ENCODE measurements around the gene UVRAG.

The UVRAG gene

DNA sequence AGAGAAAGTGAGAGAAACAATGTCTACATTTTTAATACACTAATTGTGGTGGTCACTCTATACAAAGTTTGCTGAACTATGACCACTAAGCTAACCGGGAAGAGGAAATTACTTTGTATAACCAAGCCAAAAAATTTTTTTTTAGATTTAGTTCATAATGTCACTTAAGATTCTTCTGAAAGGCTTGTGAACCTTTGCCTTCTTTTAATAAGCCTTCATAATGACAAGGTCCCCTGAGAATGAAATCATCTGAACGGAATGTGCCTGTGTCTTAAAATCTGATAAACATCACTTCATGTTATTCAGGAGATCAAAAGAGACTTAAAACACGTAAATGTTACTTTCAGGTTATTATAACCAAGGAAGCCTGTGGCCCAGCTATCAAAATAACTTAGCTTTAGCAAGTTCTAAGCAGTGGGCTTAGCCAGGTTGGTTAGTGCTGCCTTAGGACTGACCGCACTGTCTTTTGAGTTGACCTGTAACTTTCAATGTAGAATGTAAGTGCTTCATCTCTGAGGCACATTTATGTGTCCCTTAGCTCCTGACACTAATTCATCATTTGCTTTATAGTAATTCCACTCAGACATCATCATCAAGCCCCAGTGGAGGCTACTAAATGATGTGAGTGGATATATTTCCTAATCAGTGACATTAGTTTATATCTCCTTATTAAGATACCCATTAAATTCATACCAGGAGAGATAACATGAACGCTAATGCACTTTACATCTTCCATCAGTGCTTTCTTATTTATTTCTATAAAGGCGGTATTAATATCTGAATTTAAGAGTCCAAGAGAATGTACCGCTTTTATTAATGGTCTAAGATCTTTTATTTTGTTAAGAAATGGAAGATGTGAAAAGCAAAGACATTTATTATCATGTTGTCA lies 268.8 kb downstream of the UVRAG start:
- no peaks in the 10 kb centered on the region for H3K9me3 ChIP-seq (ENCODE audit: insufficient read depth, low read length)
- no peak for TF ChIP-seq YY1 (IDR thresholded peaks at IDR 0.05; ENCODE audit: insufficient read depth, insufficient read length)
- no peak overlapping the region for H3K4me3 ChIP-seq (ENCODE audit: insufficient read length, low read depth)
- no peak for DNase-seq (ENCODE audit: low read depth, low spot score)
- H3K4me1 ChIP-seq (ENCODE audit: insufficient read depth, insufficient read length) = no peaks in the 10 kb centered on the region
- H3K9ac ChIP-seq (ENCODE audit: insufficient read length, low read depth) = no peak overlapping the region
- no peaks in the 10 kb centered on the region for H3K27me3 ChIP-seq (ENCODE audit: insufficient read depth, insufficient read length)
- H3K36me3 ChIP-seq (ENCODE audit: insufficient read depth, insufficient read length, low read length) = no peaks in the 10 kb centered on the region

DNA sequence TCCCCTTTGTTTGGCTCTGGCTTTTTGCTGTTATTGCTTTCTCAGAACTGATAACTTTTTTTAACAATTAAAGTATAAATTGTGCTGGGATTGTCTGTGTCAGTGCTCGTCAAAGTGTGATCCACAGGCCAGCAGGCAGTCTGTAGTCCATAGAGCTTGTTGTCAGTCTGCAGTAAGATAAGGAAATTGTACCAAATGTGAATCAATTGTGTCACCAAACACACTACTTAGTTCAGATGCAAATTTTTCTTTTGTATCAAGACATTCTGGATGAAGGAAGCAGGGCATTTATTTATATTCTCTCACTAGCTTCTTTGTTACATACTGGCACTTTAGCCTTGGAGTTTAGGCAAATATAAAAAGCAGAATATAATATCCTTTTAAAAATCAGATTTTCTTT lies 270.3 kb downstream of the UVRAG start:
- Histone ChIP-seq H3K4me1 (ENCODE audit: insufficient read depth, insufficient read length) (no peaks in the 10 kb centered on the region), H3K36me3 (ENCODE audit: insufficient read depth, insufficient read length, low read length) (no peaks in the 10 kb centered on the region), H3K9ac (ENCODE audit: insufficient read length, low read depth) (no peak overlapping the region), H3K9me3 (ENCODE audit: insufficient read depth, low read length) (no peaks in the 10 kb centered on the region), H3K4me3 (ENCODE audit: insufficient read length, low read depth) (no peak overlapping the region), H3K27me3 (ENCODE audit: insufficient read depth, insufficient read length) (no peaks in the 10 kb centered on the region)
- TF ChIP-seq SUZ12 (IDR thresholded peaks at IDR 0.05; ENCODE audit: extremely low read depth, insufficient read depth, insufficient read length) (no peak), YY1 (IDR thresholded peaks at IDR 0.05; ENCODE audit: insufficient read depth, insufficient read length) (no peak), ZNF274 (IDR thresholded peaks at IDR 0.05; ENCODE audit: low read depth, low read length) (no peak)
- no peak for DNase-seq (ENCODE audit: low read depth, low spot score)

DNA sequence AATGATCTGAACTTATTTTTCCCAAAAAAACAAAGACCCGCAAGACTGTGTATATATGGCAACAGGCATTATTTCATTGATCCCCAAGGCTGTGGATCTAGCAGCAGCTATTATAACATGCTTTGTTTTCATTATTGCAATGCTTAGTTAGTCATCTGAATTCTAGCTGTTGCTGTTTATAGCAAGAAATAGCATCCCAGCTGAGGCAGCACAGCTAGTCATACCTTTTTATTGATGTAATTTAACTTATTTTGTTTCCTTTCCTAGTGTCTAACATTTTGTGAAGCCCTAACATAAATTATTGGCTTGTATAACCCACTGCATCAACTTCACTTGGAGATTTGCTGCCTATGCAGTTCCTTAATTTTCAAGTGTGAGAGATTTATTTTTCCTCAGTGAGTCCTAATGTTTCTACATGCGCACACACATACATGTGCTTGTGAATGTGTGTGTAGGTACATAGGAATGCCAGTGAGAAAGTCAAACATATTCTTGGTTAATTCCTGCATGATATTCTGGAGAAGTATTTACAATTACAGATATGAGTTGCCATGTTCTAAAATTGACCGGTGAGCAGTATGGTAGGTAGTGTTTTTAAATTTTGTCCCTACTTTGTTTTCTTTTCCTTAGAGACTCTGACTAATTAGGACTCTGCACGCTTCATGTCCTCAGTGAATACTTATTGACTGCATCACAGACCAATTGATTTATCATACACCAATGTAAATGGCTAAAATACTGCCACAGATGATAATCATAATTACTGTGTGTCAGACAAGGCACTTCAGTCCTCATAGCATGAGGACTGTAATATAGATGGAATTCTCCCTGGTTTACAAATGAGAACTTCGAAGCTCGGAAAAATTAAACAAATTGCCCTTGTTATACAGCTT lies 272.0 kb downstream of the UVRAG start:
- TF ChIP-seq YY1 (IDR thresholded peaks at IDR 0.05; ENCODE audit: insufficient read depth, insufficient read length) = no peak
- no peak for TF ChIP-seq ZNF274 (IDR thresholded peaks at IDR 0.05; ENCODE audit: low read depth, low read length)
- no peak for TF ChIP-seq SUZ12 (IDR thresholded peaks at IDR 0.05; ENCODE audit: extremely low read depth, insufficient read depth, insufficient read length)
- no peak for DNase-seq (ENCODE audit: low read depth, low spot score)

DNA sequence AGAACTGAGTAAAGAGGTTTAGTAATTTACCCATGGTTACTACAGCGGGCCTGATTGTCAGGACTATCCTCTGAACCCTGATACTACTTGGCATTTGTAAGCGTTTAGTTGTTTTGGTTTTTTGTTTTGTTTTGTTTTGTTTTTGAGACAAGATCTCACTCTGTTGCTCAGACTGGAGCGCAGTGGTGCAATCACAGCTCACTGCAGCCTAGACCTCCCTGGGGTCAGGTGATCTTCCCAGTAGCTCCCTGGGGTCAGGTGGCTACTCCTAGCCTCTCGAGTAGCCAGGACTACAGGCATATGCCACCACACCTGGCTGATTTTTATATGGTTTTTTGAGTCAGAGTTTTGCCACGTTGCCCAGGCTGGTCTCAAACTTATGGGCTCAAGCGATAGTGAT lies 272.7 kb downstream of the UVRAG start:
- DNase-seq (ENCODE audit: low read depth, low spot score) = no peak
- no peaks in the 10 kb centered on the region for H3K27me3 ChIP-seq (ENCODE audit: insufficient read depth, insufficient read length)

More for the DNA sequence above, 272.0 kb downstream of the UVRAG start:
- Histone ChIP-seq H3K27me3 (ENCODE audit: insufficient read depth, insufficient read length) (no peaks in the 10 kb centered on the region), H3K36me3 (ENCODE audit: insufficient read depth, insufficient read length, low read length) (no peaks in the 10 kb centered on the region), H3K9me3 (ENCODE audit: insufficient read depth, low read length) (no peaks in the 10 kb centered on the region), H3K4me3 (ENCODE audit: insufficient read length, low read depth) (no peak overlapping the region), H3K4me1 (ENCODE audit: insufficient read depth, insufficient read length) (no peaks in the 10 kb centered on the region), H3K9ac (ENCODE audit: insufficient read length, low read depth) (no peak overlapping the region)

DNA sequence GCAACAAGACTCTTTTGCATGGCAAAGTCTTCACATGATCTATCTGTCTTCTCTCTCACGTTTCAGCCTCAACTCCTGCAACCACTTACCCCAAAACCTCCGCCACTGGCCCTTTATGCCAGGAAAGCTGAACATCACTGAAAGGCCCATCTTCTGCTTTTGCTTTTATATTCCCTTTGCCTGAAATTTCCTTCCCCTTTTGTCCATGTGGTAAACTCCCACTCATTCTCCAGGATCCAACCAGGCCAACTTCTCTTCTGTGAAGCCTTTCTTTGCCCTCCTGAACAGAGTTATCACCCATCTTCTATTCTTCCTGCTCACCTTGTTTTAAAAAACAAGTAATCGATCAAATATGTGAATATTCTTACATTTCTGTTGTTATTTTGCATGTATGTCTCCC lies 273.5 kb downstream of the UVRAG start:
- Histone ChIP-seq H3K27me3 (ENCODE audit: insufficient read depth, insufficient read length) (no peaks in the 10 kb centered on the region), H3K9me3 (ENCODE audit: insufficient read depth, low read length) (no peaks in the 10 kb centered on the region), H3K4me1 (ENCODE audit: insufficient read depth, insufficient read length) (no peaks in the 10 kb centered on the region), H3K36me3 (ENCODE audit: insufficient read depth, insufficient read length, low read length) (no peaks in the 10 kb centered on the region), H3K4me3 (ENCODE audit: insufficient read length, low read depth) (no peak overlapping the region), H3K9ac (ENCODE audit: insufficient read length, low read depth) (no peak overlapping the region)
- DNase-seq (ENCODE audit: low read depth, low spot score) = no peak
- TF ChIP-seq YY1 (IDR thresholded peaks at IDR 0.05; ENCODE audit: insufficient read depth, insufficient read length) (no peak), SUZ12 (IDR thresholded peaks at IDR 0.05; ENCODE audit: extremely low read depth, insufficient read depth, insufficient read length) (no peak), ZNF274 (IDR thresholded peaks at IDR 0.05; ENCODE audit: low read depth, low read length) (no peak)

More for the DNA sequence above, 272.7 kb downstream of the UVRAG start:
- H3K36me3 ChIP-seq (ENCODE audit: insufficient read depth, insufficient read length, low read length) = no peaks in the 10 kb centered on the region
- H3K9me3 ChIP-seq (ENCODE audit: insufficient read depth, low read length) = no peaks in the 10 kb centered on the region
- no peaks in the 10 kb centered on the region for H3K4me1 ChIP-seq (ENCODE audit: insufficient read depth, insufficient read length)
- TF ChIP-seq SUZ12 (IDR thresholded peaks at IDR 0.05; ENCODE audit: extremely low read depth, insufficient read depth, insufficient read length) = no peak
- TF ChIP-seq YY1 (IDR thresholded peaks at IDR 0.05; ENCODE audit: insufficient read depth, insufficient read length) = no peak
- no peak for TF ChIP-seq ZNF274 (IDR thresholded peaks at IDR 0.05; ENCODE audit: low read depth, low read length)
- no peak overlapping the region for H3K4me3 ChIP-seq (ENCODE audit: insufficient read length, low read depth)
- no peak overlapping the region for H3K9ac ChIP-seq (ENCODE audit: insufficient read length, low read depth)

DNA sequence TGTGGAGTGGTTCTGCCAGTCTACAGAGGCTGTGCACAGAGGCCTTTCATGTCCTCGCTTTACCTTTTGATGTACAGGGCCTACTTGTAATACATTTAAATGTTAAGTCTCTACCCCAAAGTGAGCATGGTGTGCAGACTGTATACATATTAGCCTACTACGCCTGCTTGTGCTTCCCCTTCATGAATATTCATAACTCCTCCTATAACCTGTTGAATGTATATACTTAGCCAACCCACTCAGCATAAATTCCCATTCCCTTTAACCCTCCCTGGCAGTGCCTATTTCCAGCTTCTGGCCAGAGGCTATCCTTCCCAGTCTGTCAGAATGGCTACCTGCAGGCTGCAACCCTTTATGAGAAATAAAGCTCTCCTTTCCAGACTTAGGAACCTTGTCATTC lies 275.2 kb downstream of the UVRAG start:
- Histone ChIP-seq H3K4me1 (ENCODE audit: insufficient read depth, insufficient read length) (no peaks in the 10 kb centered on the region), H3K9ac (ENCODE audit: insufficient read length, low read depth) (no peak overlapping the region), H3K27me3 (ENCODE audit: insufficient read depth, insufficient read length) (no peaks in the 10 kb centered on the region), H3K9me3 (ENCODE audit: insufficient read depth, low read length) (no peaks in the 10 kb centered on the region), H3K36me3 (ENCODE audit: insufficient read depth, insufficient read length, low read length) (no peaks in the 10 kb centered on the region), H3K4me3 (ENCODE audit: insufficient read length, low read depth) (no peak overlapping the region)
- DNase-seq (ENCODE audit: low read depth, low spot score) = no peak
- TF ChIP-seq YY1 (IDR thresholded peaks at IDR 0.05; ENCODE audit: insufficient read depth, insufficient read length) = no peak
- no peak for TF ChIP-seq ZNF274 (IDR thresholded peaks at IDR 0.05; ENCODE audit: low read depth, low read length)
- no peak for TF ChIP-seq SUZ12 (IDR thresholded peaks at IDR 0.05; ENCODE audit: extremely low read depth, insufficient read depth, insufficient read length)

DNA sequence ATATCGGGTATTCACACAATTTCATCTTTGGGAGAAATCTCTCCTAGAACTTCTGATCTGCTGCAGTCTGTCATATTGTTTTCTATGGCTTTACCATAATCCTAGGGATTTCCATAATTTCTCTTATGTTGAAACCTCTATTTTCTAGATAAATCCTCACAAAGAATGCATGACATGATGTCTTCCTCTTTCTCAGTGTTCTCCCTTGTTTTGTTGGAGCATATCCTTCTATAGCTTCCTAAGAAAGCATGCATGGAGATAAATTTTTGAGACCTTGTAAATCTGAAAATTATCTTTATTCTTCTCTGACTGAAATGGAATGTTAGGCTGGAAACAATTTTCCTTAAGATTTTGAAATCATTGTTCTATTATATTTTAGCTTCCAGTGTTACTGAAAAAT lies 275.8 kb downstream of the UVRAG start:
- Histone ChIP-seq H3K27me3 (ENCODE audit: insufficient read depth, insufficient read length) (no peaks in the 10 kb centered on the region), H3K36me3 (ENCODE audit: insufficient read depth, insufficient read length, low read length) (no peaks in the 10 kb centered on the region), H3K4me3 (ENCODE audit: insufficient read length, low read depth) (no peak overlapping the region), H3K9me3 (ENCODE audit: insufficient read depth, low read length) (no peaks in the 10 kb centered on the region), H3K9ac (ENCODE audit: insufficient read length, low read depth) (no peak overlapping the region), H3K4me1 (ENCODE audit: insufficient read depth, insufficient read length) (no peaks in the 10 kb centered on the region)
- no peak for DNase-seq (ENCODE audit: low read depth, low spot score)
- TF ChIP-seq ZNF274 (IDR thresholded peaks at IDR 0.05; ENCODE audit: low read depth, low read length) = no peak
- no peak for TF ChIP-seq YY1 (IDR thresholded peaks at IDR 0.05; ENCODE audit: insufficient read depth, insufficient read length)
- no peak for TF ChIP-seq SUZ12 (IDR thresholded peaks at IDR 0.05; ENCODE audit: extremely low read depth, insufficient read depth, insufficient read length)
